H1 (cell line): ENCODE data around the gene C11orf42. TPM values are rescaled to one million over a fixed set of nuclear protein-coding genes. Genes with fewer than 3 reads are reported as not detected.

Experiments used
- ASH2L ChIP-seq: fragments of 200-600, 300-600 bp; sonication (generic); IDR thresholded peaks from one replicate; pipeline ENCODE4 v1.7.1; 2017; ENCODE audit warnings: low read length
- CHD2 ChIP-seq: IDR thresholded peaks from 2 replicates; pipeline ENCODE4 v1.6.1; 2012; ENCODE audit warnings: low read length, improper control_type of control experiment
- HDAC2 ChIP-seq, 2 experiments: fragments of 300-600 bp in 1 of 2; sonication (generic) in 1 of 2; IDR thresholded peaks; 2 replicates each; pipeline ENCODE4 v1.6.1; 2011 to 2012; ENCODE audit warnings: low read depth in 2 of 2, low read length in 2 of 2, mild to moderate bottlenecking in 2 of 2, moderate library complexity in 2 of 2, borderline replicate concordance in 1 of 2, inconsistent platforms in 1 of 2
- KDM5A ChIP-seq: fragments of 200-600 bp; IDR thresholded peaks from 2 replicates; pipeline ENCODE4 v1.7.1; 2012; ENCODE audit warnings: mild to moderate bottlenecking, low read length, inconsistent platforms, mixed read lengths
- SRF ChIP-seq: IDR thresholded peaks from 2 replicates; pipeline ENCODE4 v1.6.1; 2011; ENCODE audit warnings: mild to moderate bottlenecking, low read depth, low read length, moderate library complexity
- TCF12 ChIP-seq: IDR thresholded peaks from 2 replicates; pipeline ENCODE4 v1.6.1; 2011; ENCODE audit warnings: low read depth, mild to moderate bottlenecking, low read length
- USF2 ChIP-seq: IDR thresholded peaks from 2 replicates; pipeline ENCODE4 v1.6.1; 2011; ENCODE audit warnings: low read length, improper control_type of control experiment
- polyA plus RNA-seq, 7 experiments: library from polyadenylated mRNA; depleted of rRNA in 3 of 7; stranded (reverse) in 5 of 7; unstranded in 2 of 7; fragments of >200 nt in 5 of 7; fragments of 200-250 nt in 2 of 7; gene quantifications; 1 replicate in 5 of 7; 2 replicates in 1 of 7; 4 replicates in 1 of 7; pipeline versions ENCODE4 v1.2.1 to v1.2.3, GENCODE V29; 2011 to 2013; ENCODE audit warnings: missing spikeins in 2 of 7, mixed read lengths in 2 of 7
- total RNA-seq: library from RNA; stranded (reverse); fragmentation: NEBNext Ultra II Directional; extraction: Animal tissue kit (Norgen Biotek cat#: 25700); gene quantifications from 2 replicates; pipeline ENCODE4 v1.2.1, GENCODE V29; 2021

Gene C11orf42
- total and polyA plus RNA-seq, 2 of the 8 experiments (the other 6 are each of a cell fraction or from before 2014, with no cell fraction given), result not detected

GRCh38 chr11:6214530-6214929 lies 9.2 kb downstream of the C11orf42 start (continued):
- no peak for TF ChIP-seq KDM5A
- no peak for TF ChIP-seq HDAC2 (IDR thresholded peaks at IDR 0.05; ENCODE audit: borderline replicate concordance in 1 of 2, low read depth in 2 of 2, low read length in 2 of 2)
- no peak for TF ChIP-seq TCF12
- TF ChIP-seq ASH2L, result no peak
- TF ChIP-seq CHD2, result no peak
- no peak for TF ChIP-seq SRF
- TF ChIP-seq USF2, result no peak
